T-helper 2 cell (primary cell): ENCODE measurements around the gene MTSS2.

ENCODE experiments used
- DNase-seq, 5 experiments: peaks; one replicate each; pipeline versions ENCODE4 v3.0.0 to v3.0.0-alpha.2; 2012 to 2022

Gene MTSS2

GRCh38 chr16:70713824-70714223 is 28.0 kb upstream of the MTSS2 start:
- no peak for DNase-seq

DNA sequence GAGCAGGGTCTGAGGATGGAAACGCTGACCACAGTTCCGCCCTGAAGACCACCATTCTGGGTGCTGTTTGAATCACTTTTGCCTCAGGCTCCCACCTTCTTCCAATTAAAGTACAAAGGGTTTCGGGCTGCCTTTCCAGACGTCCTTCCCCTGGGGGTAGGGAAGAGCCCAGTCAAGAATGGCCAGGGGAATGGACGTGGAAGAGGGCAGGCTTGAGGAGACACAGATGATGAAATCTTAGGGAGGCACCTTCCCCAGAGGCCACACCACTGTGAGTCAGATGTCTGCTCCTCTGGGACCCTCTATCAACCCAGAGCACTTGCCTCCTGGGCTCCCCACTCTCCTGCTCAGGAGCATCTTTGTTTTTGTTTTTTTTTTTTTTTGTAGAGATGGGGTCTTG is 27.5 kb upstream of the MTSS2 start:
- DNase-seq: no peak

DNA sequence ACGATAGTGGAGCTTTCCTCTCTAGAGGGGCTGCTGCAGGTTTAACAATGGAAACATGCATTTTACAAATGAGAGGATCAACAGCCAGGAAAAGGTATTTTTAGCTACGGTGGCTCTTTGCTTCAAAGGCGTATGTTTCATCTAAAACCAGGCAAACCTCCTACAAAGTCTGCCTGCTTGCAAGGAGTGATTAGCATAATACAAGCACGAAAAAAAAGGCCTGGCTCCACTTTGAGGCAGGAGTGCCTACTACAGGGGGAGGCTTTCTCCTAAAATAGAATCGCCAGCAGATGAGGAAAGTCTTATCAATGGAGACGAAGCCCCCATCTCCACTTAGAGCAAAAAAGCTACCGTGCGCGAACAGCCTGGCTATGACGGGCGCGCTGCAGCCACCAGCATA is 27.1 kb upstream of the MTSS2 start:
- no peak for DNase-seq

- DNase-seq: no peak
Measured at GRCh38 chr16:70712359-70712758, 26.5 kb upstream of the MTSS2 start.

- no peak for DNase-seq
Measured at GRCh38 chr16:70711211-70712031, 25.6 kb upstream of the MTSS2 start.

- DNase-seq: no peak
Measured at GRCh38 chr16:70710422-70711210, 24.8 kb upstream of the MTSS2 start.

DNA sequence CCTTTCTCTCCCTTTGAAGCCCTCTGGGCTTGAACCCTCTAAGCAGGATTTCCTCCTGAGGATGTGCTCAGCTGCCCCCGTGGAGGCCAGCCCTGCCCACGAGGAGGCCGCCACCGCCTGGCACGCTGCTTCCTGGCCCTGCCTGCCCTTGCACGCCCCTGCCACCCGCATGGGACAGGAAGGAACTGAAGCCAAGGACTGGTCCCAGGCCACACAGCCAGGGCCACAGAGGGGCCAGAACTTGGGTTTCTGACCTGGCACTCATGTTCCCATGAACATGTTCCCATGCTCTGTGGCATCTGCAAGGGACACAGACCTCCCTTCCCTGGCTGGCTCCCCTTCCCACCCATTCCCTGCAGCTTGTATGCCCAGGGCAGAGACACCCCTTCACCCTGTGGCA is 24.1 kb upstream of the MTSS2 start:
- DNase-seq: no peak

GRCh38 chr16:70709457-70709856 is 23.6 kb upstream of the MTSS2 start:
- no peak for DNase-seq

DNA sequence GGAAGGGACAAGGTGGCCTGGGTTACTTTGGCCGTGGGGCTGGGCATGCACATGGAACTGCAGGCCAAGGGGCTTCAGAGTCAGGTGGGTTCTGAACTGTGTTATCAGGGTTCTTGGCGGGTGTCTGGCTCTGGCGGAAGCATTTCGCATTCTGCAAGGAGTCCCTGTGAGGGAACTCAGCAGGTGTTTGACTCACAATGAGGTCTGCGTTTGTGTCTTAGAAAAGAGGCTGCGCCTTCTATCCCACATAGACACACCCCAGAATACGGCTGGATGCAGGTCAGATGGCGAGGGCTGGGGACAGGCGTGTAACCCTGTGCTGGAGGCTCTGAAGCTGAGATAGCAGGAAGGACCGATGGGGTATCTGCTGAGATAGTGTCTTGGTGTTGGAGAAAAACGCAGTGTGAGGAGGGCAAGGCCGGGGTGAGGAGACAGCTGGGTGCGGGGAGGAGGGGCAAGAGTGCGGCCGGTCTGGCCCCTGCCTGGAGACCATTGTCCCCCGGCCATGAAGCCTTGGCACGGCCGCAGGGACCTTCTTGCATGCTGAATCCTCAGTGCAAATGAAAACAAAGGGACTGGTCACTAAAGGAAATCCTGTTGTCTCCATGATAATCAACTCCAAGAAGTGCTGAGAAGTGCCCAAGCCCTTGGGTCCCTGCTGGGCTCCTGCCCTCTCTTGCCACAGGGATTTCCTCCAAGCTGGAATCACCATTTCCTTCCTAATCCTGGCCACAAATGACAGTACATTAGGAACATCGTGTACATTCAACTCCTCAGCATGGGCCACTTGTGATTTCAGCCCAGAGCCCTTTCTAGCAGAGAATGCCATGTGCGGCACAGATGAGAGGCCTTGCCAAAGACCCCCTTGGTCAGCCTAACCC is 22.8 kb upstream of the MTSS2 start:
- no peak for DNase-seq

GRCh38 chr16:70706948-70707465 is 21.2 kb upstream of the MTSS2 start:
- no peak for DNase-seq

DNA sequence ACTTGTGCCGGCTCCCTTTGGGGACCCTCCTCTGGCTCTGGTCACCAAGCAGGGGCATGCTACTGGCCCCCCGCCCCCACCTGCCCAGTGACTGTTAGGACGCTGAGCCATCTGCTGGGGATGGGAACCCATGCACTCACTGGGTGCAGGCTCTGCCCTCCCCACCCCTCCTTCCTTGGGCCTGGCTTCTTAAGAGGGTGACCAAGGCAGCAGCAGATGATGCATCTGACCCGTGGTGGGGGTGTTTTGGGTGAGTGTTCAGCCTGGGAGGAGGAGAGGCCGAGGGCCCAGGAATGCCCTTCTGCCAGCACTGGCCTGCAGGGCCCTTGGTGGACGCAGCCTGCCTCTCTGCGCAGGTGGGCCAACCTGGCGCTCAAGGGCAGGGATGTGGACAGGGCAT is 19.2 kb upstream of the MTSS2 start:
- no peak for DNase-seq

GRCh38 chr16:70704586-70704985 is 18.7 kb upstream of the MTSS2 start:
- DNase-seq: no peak

DNA sequence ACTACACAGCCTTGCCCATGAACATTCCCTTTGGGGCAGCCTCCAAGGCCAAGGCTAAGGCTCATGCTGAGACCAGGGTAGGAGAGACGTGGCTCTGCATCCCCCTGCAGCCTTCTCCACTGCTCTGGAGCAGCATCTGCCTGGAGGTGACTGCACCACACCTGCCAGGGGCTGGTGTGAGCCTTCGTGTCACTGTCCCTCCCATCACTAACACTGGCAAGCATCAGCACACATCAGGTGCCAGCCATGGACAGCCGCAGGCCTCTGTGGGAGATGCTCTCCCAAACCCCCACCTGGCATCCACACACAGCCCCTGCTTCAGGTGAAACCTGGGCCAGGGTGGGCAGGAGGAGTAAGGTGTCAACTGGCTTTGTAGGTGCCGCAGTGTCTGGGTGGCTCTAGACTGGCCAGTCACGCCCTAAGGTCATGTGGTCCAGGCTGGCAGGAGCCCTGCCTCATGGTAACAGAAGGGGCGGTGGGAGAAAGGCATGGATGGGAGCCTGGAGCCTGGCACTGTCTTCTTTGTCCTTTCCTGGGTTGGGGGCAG is 18.1 kb upstream of the MTSS2 start:
- DNase-seq: no peak

- DNase-seq: no peak
Measured at GRCh38 chr16:70703041-70703834, 17.4 kb upstream of the MTSS2 start.

GRCh38 chr16:70702624-70703023 is 16.8 kb upstream of the MTSS2 start:
- DNase-seq: no peak

- DNase-seq: no peak
Measured at GRCh38 chr16:70701998-70702397, 16.1 kb upstream of the MTSS2 start.

DNA sequence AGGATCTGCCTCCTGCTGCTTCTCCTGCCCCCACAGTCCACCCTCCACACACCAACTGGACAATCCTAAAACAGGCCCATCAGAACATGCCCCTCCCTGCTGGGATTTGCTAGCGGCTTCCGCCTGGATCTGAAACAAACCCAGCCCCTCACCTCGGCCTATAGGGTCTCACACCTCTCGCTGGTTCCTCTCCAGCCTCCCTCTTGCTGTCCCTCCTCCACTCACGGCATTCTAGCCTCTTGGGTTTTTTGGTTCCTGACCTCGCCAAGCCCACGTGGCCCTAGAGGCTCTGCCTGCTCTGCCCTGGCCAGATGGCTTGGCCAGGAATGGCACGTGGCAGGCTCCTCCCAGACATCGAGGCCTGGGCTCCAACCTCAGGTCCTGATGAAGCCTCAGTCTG is 15.7 kb upstream of the MTSS2 start:
- no peak for DNase-seq

DNA sequence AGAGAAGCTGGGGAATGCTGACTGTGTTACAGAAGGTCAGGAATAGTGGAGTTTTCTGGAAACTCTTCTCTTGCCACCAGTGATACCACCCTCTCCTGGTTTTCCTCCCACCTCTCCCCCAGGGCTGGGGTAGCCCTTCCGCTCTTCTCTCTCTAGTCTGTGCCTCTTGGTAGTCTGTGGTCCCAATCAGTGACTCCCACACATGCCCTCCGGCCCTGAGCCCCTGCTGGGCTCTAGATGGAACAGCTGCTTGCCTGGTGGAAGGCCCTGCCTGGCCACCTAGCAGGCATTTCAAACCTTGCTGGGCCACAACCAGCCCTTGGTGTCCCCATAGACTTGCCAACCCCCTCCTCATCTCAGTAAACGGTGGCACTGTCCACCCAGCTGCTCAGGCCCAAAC is 15.2 kb upstream of the MTSS2 start:
- no peak for DNase-seq

GRCh38 chr16:70700101-70701020 is 14.5 kb upstream of the MTSS2 start:
- no peak for DNase-seq

DNA sequence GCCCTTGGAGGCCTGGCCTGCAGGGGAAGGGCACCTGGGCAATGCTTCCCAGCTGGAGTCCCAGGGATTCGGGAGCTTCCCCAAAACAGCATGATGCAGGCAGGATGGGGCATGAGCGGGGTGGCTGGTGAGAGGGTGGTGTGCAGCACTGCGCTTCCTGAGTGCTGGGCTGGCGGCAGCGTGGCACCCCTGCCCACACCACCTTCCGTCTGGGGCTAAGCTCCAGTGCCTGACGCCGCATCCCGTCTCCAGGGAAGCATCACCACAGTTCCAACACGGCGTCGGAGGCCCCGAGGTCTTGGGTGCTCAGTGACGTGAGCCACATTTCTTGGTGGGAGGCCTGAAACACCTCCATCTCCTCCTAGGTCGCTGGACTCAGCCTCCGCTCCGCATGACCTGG is 13.8 kb upstream of the MTSS2 start:
- DNase-seq: no peak

DNA sequence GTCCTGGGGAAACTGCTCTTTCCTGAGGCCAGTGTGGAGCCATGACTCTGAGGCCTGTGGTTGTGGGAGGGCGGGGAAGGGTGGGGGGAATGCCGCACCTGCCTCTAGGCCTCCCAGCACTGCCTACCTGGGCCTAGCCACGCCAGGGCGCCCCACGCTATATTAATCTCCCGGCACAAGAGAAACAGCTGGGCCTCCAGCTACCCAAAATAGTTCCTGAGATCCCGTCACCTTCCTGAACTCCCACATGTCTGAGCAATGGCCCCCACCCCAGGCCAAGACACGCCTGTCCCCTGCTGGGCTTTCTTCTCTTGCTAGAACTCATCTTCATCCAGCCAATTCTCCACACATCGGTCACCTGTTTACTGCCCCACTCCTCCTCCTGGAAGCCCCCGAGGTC is 13.0 kb upstream of the MTSS2 start:
- DNase-seq: no peak
